Right atrium auricular region (tissue), 2 donors: ENCODE measurements around the gene N4BP2. TPM values are rescaled to one million over a fixed set of nuclear protein-coding genes. Genes with fewer than 3 reads are reported as not detected.

Source experiments
- DNase-seq: peaks from one replicate; pipeline ENCODE4 v3.0.0-alpha.2; 2019; ENCODE audit warnings: low spot score
- H3K27ac ChIP-seq, 2 donors: fragments of 200-600 bp; sonication (generic); 1 replicate in 1 of 2; 2 replicates in 1 of 2; pipeline ENCODE4 v1.5.1; 2016 to 2019
- H3K27me3 ChIP-seq, 2 donors: fragments of 200-600 bp; sonication (generic); one replicate each; pipeline versions ENCODE4 v1.5.1 to v1.6.0; 2017 to 2019
- H3K36me3 ChIP-seq: fragments of 200-600 bp; sonication (generic); one replicate; pipeline ENCODE4 v1.5.1; 2016
- H3K4me1 ChIP-seq, 2 donors: fragments of 200-600 bp; sonication (generic); one replicate each; pipeline versions ENCODE4 v1.5.1 to v1.6.0; 2017 to 2019
- H3K4me3 ChIP-seq, 2 donors: fragments of 200-600 bp; sonication (generic); 1 replicate in 1 of 2; 2 replicates in 1 of 2; pipeline ENCODE4 v1.5.1; 2017 to 2019; ENCODE audit warnings: mild to moderate bottlenecking in 1 of 2, moderate library complexity in 1 of 2
- H3K9me3 ChIP-seq, 2 donors: fragments of 200-600 bp; sonication (generic); one replicate each; pipeline ENCODE4 v1.5.1; 2019
- CTCF ChIP-seq, 2 donors: fragments of 200-600 bp; sonication (generic); IDR thresholded peaks; one replicate each; pipeline ENCODE4 v1.5.1; 2019; ENCODE audit warnings: antibody characterized with exemption in 2 of 2
- total RNA-seq, 2 donors: library from RNA; depleted of rRNA; stranded (reverse); fragments of >200 nt; gene quantifications; one replicate each; pipeline ENCODE4 v1.1.0, GENCODE V29; 2016

The N4BP2 gene
- total RNA-seq, 2 donors from 2014 or later: 3.2 to 6.4 TPM

GRCh38 chr4:40205259-40206198 is 148.9 kb downstream of the N4BP2 start:
- Histone ChIP-seq H3K27me3 (no peaks in the 10 kb centered on the region), H3K4me3 (no peak overlapping the region)

GRCh38 chr4:40206426-40206825 is 149.8 kb downstream of the N4BP2 start:
- Histone ChIP-seq H3K9me3 (no peaks in the 10 kb centered on the region), H3K4me3 (no peak overlapping the region), H3K4me1 (no peaks in the 10 kb centered on the region), H3K27me3 (no peaks in the 10 kb centered on the region), H3K36me3 (no peaks in the 10 kb centered on the region), H3K27ac (no peak overlapping the region)
- TF ChIP-seq CTCF (IDR thresholded peaks at IDR 0.05): no peak
- DNase-seq: no peak

More at GRCh38 chr4:40205259-40206198, 148.9 kb downstream of the N4BP2 start:
- no peak for DNase-seq
- Histone ChIP-seq H3K27ac (no peak overlapping the region), H3K4me1 (no peaks in the 10 kb centered on the region), H3K36me3 (no peaks in the 10 kb centered on the region), H3K9me3 (no peaks in the 10 kb centered on the region)
- TF ChIP-seq CTCF (IDR thresholded peaks at IDR 0.05): no peak

Other genes starting within 250 kb of the N4BP2 start
- gene PDS5A, start 78.9 kb upstream of the N4BP2 start, total RNA-seq: 10 to 100 TPM; 29.5 to 30.3 TPM
- gene RHOH, start 140.2 kb downstream of the N4BP2 start, total RNA-seq: 1 to 10 TPM in 1 of 2 donors, under 1 TPM in 1; 0.47 to 1.2 TPM